Endothelial cell of umbilical vein (primary cell): ENCODE results near the gene AUTS2. TPM values are rescaled to one million over a fixed set of nuclear protein-coding genes. Genes with fewer than 3 reads are reported as not detected.

Experiments used
- BruUV-seq: library from RNA; stranded (reverse); fragments of 400-500 nt; replicated peaks from 2 replicates; lab custom pipeline; 2021; lab: Mats Ljungman, UMichigan
- CTCF ChIA-PET: fragments of 300-600, 350-600 bp; sonication (Branson Sonifier 250); formaldehyde crosslinking; loops from one replicate; lab custom pipeline; 2021; ENCODE audit warnings: antibody characterized with exemption, inconsistent platforms; lab: Charles Lee
- POLR2A ChIA-PET: fragments of 300-600, 350-600 bp; sonication (Branson Sonifier 250); formaldehyde crosslinking; loops from one replicate; lab custom pipeline; 2021; ENCODE audit warnings: antibody characterized with exemption, inconsistent platforms; lab: Charles Lee
- DNase-seq: peaks from one replicate; pipeline ENCODE4 v3.0.0-alpha.2; 2011; ENCODE audit warnings: low read depth, low spot score
- FAIRE-seq: peaks from 2 replicates; lab custom pipeline; 2011; peaks lifted over from hg19 to GRCh38; lab: Jason Lieb, UNC
- H2AFZ ChIP-seq: 2 replicates; pipeline ENCODE4 v1.6.0; 2012; ENCODE audit warnings: low read depth, low read length, control low read depth, inconsistent platforms
- H3K27ac ChIP-seq: 2 replicates; pipeline ENCODE4 v1.5.1; 2011; ENCODE audit warnings: low read depth, mild to moderate bottlenecking, control low read depth, low read length, moderate library complexity; ENCODE audit not compliant: insufficient read depth
- H3K27me3 ChIP-seq, 2 experiments: 2 replicates each; pipeline versions ENCODE4 v1.6.0 to v1.6.1; 2011; ENCODE audit warnings: low read length in 2 of 2, mixed read lengths in 1 of 2; ENCODE audit not compliant: control insufficient read depth in 2 of 2, insufficient read depth in 2 of 2
- H3K36me3 ChIP-seq, 2 experiments: 2 replicates in 1 of 2; 3 replicates in 1 of 2; pipeline ENCODE4 v1.5.1; 2011; ENCODE audit warnings: low read length in 2 of 2, mild to moderate bottlenecking in 1 of 2, moderate library complexity in 1 of 2; ENCODE audit not compliant: control insufficient read depth in 2 of 2, insufficient read depth in 2 of 2; ENCODE audit errors: extremely low read depth in 1 of 2
- H3K4me1 ChIP-seq: 3 replicates; pipeline ENCODE4 v1.5.1; 2011; ENCODE audit warnings: mild to moderate bottlenecking, low read length; ENCODE audit not compliant: control insufficient read depth, insufficient read depth; ENCODE audit errors: extremely low read depth
- H3K4me2 ChIP-seq: 2 replicates; pipeline ENCODE4 v1.6.1; 2011; ENCODE audit warnings: low read length, control low read depth, mixed read lengths; ENCODE audit not compliant: insufficient read depth
- H3K4me3 ChIP-seq, 3 experiments: fragments of 200-600 bp in 1 of 3; sonication (generic), shearing (Covaris generic) in 1 of 3; replicated peaks in 1 of 3; 2 replicates each; pipeline ENCODE4 v1.5.1; 2011 to 2016; ENCODE audit warnings: control low read depth in 3 of 3, low read length in 3 of 3, mild to moderate bottlenecking in 2 of 3, inconsistent platforms in 1 of 3, low read depth in 1 of 3, moderate library complexity in 1 of 3; ENCODE audit not compliant: insufficient read depth in 1 of 3
- H3K79me2 ChIP-seq: 2 replicates; pipeline ENCODE4 v1.6.0; 2012; ENCODE audit warnings: low read length, inconsistent platforms; ENCODE audit not compliant: control insufficient read depth, insufficient read depth
- H3K9ac ChIP-seq: replicated peaks from 2 replicates; pipeline ENCODE3; 2011; ENCODE audit warnings: low read length, control low read depth; ENCODE audit not compliant: insufficient read depth; ENCODE audit errors: extremely low read depth
- H3K9me1 ChIP-seq: replicated peaks from 3 replicates; pipeline ENCODE4 v1.6.0; 2011; ENCODE audit warnings: mild to moderate bottlenecking, low read length; ENCODE audit not compliant: control insufficient read depth, insufficient read depth; ENCODE audit errors: extremely low read depth
- H3K9me3 ChIP-seq: replicated peaks from 2 replicates; pipeline ENCODE4 v1.5.1; 2012; ENCODE audit warnings: low read length, inconsistent platforms; ENCODE audit not compliant: control insufficient read depth, insufficient read depth
- H4K20me1 ChIP-seq: replicated peaks from 2 replicates; pipeline ENCODE3; 2011; ENCODE audit warnings: mild to moderate bottlenecking, low read length; ENCODE audit not compliant: control insufficient read depth, insufficient read depth; ENCODE audit errors: extremely low read depth
- CTCF ChIP-seq, 2 donors: IDR thresholded peaks; 1 replicate in 1 of 2; 2 replicates in 1 of 2; pipeline ENCODE4 v1.5.1; 2011; ENCODE audit warnings: low read length in 2 of 2, mild to moderate bottlenecking in 2 of 2, moderate library complexity in 2 of 2, control low read depth in 1 of 2, inconsistent platforms in 1 of 2, low read depth in 1 of 2; ENCODE audit not compliant: insufficient read depth in 1 of 2; ENCODE audit errors: extremely low read depth in 1 of 2
- EZH2 ChIP-seq: IDR thresholded peaks from 2 replicates; pipeline ENCODE4 v1.6.1; 2012; ENCODE audit warnings: borderline replicate concordance, low read depth, mild to moderate bottlenecking, moderate library complexity, low read length, inconsistent platforms; ENCODE audit not compliant: severe bottlenecking
- FOS ChIP-seq: IDR thresholded peaks from 2 replicates; pipeline ENCODE4 v1.6.1; 2011; ENCODE audit warnings: mild to moderate bottlenecking, low read length, moderate library complexity, borderline replicate concordance; ENCODE audit not compliant: insufficient read depth
- GATA2 ChIP-seq: IDR thresholded peaks from 2 replicates; pipeline ENCODE4 v1.7.0; 2011; ENCODE audit warnings: low read depth, mild to moderate bottlenecking, moderate library complexity, mixed read lengths, low read length; ENCODE audit not compliant: insufficient read length, insufficient read depth
- MAX ChIP-seq: IDR thresholded peaks from 2 replicates; pipeline ENCODE4 v1.6.1; 2011; ENCODE audit not compliant: insufficient read depth, insufficient read length
- MYC ChIP-seq: IDR thresholded peaks from one replicate; pipeline ENCODE4 v1.6.1; 2011; ENCODE audit warnings: mild to moderate bottlenecking, low read depth, low read length
- POLR2A ChIP-seq: IDR thresholded peaks from 2 replicates; pipeline ENCODE4 v1.6.1; 2012; ENCODE audit warnings: low read depth, mild to moderate bottlenecking, control low read depth, low read length
- POLR2AphosphoS5 ChIP-seq: IDR thresholded peaks from 2 replicates; pipeline ENCODE4 v1.6.1; 2012; ENCODE audit warnings: low read depth, mild to moderate bottlenecking, control low read depth, low read length, moderate library complexity; ENCODE audit not compliant: insufficient read depth
- dilution Hi-C: fragments of 300-500 bp; cut with MboI; formaldehyde crosslinking; loops from one replicate; pipeline ENCODE4 v1.15.0; 2019; ENCODE audit warnings: low sequenced_read_pairs; ENCODE audit not compliant: extremely low pct_ligation_motif_present
- intact Hi-C: fragments of 100-400 bp; cut with micrococcal nuclease; formaldehyde crosslinking; loops from one replicate; pipeline ENCODE4 v1.10.0; 2022
- polyA plus RNA-seq, 4 experiments: library from polyadenylated mRNA; depleted of rRNA in 3 of 4; stranded (reverse) in 3 of 4; unstranded in 1 of 4; fragments of >200 nt; gene quantifications; 2 replicates each; pipeline versions ENCODE4 v1.2.1 to v1.2.3, GENCODE V29; 2011 to 2012; ENCODE audit warnings: missing spikeins in 1 of 4
- total RNA-seq: library from RNA; stranded (reverse); gene quantifications from 2 replicates; pipeline ENCODE4 v1.2.3, GENCODE V29; 2021

Gene AUTS2
- total and polyA plus RNA-seq, 2 donors (not counting 3 experiments of a cell fraction or from before 2014, with no cell fraction given), result 0.59 to 8.0 TPM

- ChIA-PET CTCF (no interaction called here), POLR2A (no interaction called here)
- no peak for DNase-seq
- Histone ChIP-seq H3K36me3 (no peaks in the 10 kb centered on the region), H3K27me3 (no peaks in the 10 kb centered on the region), H3K9ac (no peak overlapping the region), H3K79me2 (no peaks in the 10 kb centered on the region), H3K9me3 (no peaks in the 10 kb centered on the region), H4K20me1 (no peaks in the 10 kb centered on the region), H3K4me1 (no peaks in the 10 kb centered on the region), H3K9me1 (no peaks in the 10 kb centered on the region), H3K4me2 (no peak overlapping the region), H2AFZ (no peak overlapping the region), H3K27ac (no peak overlapping the region), H3K4me3 (no peak overlapping the region)
- intact Hi-C loops, result no loop called here
- no TSS peak for BruUV-seq
- no peak for FAIRE-seq
- TF ChIP-seq FOS (no peak), POLR2A (no peak), POLR2AphosphoS5 (no peak), GATA2 (no peak), CTCF (IDR thresholded peaks at IDR 0.05; ENCODE audit: extremely low read depth in 1 of 2, insufficient read depth in 1 of 2, low read depth in 1 of 2, low read length in 2 of 2) (no peak), EZH2 (no peak), MYC (no peak), MAX (no peak)
- dilution Hi-C loops, result no loop called here
Observed at GRCh38 chr7:70134029-70134770, 535.9 kb downstream of the AUTS2 start.
